Activated T-helper 17 cell treated with anti-CD3 and anti-CD28 coated beads, Interleukin-2, amount 50 U/mL, for 72 hours (primary cell): Measurements from ENCODE around the gene FNDC4. TPM values are rescaled to one million over a fixed set of nuclear protein-coding genes. Genes with fewer than 3 reads are reported as not detected.
"Not testable (repeated sequence)": the region's sequence is repeated elsewhere in the genome, so short reads cannot be mapped to it uniquely, and the experiment has no call there.

ENCODE experiments used
- ATAC-seq: fragments of 150-1000 bp; cut with Tn5 transposase; replicated peaks from 2 replicates; pipeline ENCODE4 v1.10.0; 2021; ENCODE audit warnings: mild to moderate bottlenecking, moderate library complexity
- H3K27ac Mint-ChIP-seq: one replicate; pipeline ENCODE4 v1.8.0; 2022; ENCODE audit warnings: mixed read lengths
- H3K27me3 Mint-ChIP-seq: one replicate; pipeline ENCODE4 v1.8.0; 2022; ENCODE audit warnings: mixed read lengths
- H3K36me3 Mint-ChIP-seq: one replicate; pipeline ENCODE4 v1.8.0; 2022; ENCODE audit warnings: low read depth, mild to moderate bottlenecking, mixed read lengths
- H3K4me1 Mint-ChIP-seq: one replicate; pipeline ENCODE4 v1.8.0; 2022; ENCODE audit warnings: mixed read lengths
- H3K4me3 Mint-ChIP-seq: one replicate; pipeline ENCODE4 v1.8.0; 2022; ENCODE audit warnings: mild to moderate bottlenecking, mixed read lengths
- H3K9me3 Mint-ChIP-seq: one replicate; pipeline ENCODE4 v1.8.0; 2022; ENCODE audit warnings: mixed read lengths
- total RNA-seq, 2 donors: library from RNA; stranded (reverse); gene quantifications; one replicate each; pipeline ENCODE4 v1.2.3, GENCODE V29; 2022

The FNDC4 gene, protein sequence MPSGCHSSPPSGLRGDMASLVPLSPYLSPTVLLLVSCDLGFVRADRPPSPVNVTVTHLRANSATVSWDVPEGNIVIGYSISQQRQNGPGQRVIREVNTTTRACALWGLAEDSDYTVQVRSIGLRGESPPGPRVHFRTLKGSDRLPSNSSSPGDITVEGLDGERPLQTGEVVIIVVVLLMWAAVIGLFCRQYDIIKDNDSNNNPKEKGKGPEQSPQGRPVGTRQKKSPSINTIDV
- under 1 TPM in 1 of 2 donors, not detected in 1; 0.21 TPM for total RNA-seq

DNA sequence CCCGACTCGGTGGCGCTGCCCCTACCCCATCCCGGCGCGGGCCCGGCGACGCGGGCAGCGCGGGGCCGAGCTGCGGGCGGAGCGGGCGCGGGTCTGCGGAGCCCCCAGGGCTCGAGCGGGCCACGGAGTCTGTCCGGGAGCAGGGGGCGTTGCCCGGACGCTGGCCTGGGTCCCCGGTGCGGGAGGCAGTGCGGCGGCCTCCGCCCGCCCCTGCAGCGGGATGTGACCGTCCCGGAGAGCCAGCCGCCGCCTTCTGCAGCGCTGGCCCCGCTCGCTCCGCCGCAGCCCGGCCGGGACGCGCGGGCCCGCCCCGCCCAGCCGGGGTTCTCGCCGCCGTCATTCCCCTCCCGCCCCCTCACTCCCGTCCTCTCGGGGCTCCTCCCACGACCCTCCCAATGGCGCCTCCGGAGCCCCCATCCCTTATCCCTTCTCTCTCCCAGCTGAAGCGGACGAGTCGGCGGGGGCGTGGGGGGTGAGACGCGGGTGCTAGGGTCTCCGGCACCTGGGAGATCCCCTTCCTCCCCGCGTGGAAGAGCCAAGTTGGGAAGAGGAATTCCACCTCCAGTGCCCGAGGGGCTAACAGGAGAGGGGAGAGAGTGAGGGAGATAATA, at the start of gene FNDC4:
Gene FNDC4, minus strand, starts transcription at position 257 of the 611 bp plus-strand sequence. CDS start 521 bp downstream, outside the sequence.
- Mint-ChIP-seq H3K4me3 (peak within 1 kb of the TSS; percentile 69), H3K27ac (no peak within 1 kb of the TSS), H3K9me3 (no peaks in the 10 kb centered on the region), H3K27me3 (peaks cover 39% of the 10 kb centered on the region), H3K36me3 (no peaks in the 10 kb centered on the region), H3K4me1 (peaks cover 2% of the 10 kb centered on the region)
- peak; percentile 65 for ATAC-seq

DNA sequence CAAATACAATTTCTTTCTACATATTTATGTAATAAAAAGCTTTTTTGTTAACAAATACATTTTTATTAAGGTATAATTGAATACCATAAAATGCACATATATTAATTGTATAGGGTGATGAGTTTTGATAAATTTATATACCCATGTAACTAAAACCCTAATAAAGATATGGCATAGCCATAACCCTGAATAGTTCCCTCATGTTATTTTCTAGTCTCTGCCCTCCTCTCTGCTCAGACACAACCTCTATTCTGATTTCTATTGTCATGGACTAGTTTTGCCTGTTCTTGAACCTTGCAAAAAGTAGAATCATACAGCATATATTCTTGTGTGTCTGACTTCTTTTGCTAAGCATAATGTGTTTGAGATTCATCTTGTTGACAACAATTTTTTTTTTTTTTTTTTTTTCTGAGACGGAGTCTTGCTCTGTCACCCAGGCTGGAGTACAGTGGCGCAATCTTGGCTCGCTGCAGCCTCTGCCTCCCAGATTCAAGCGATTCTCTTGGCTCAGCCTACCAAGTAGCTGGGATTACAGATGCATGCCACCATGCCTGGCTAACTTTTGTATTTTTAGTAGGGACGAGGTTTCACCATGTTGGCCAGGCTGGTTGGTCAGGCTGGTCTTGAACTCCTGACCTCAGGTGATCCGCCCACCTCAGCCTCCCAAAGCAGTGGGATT, 49.3 kb upstream of the FNDC4 start:
- Mint-ChIP-seq H3K4me1 (no peaks in the 10 kb centered on the region), H3K27me3 (no peaks in the 10 kb centered on the region), H3K4me3 (no peak overlapping the region), H3K9me3 (no peaks in the 10 kb centered on the region), H3K27ac (no peak overlapping the region), H3K36me3 (no peaks in the 10 kb centered on the region)
- ATAC-seq, result no peak

GRCh38 chr2:27539649-27540048, 44.6 kb upstream of the FNDC4 start:
- not testable (repeated sequence) for H3K36me3 Mint-ChIP-seq, H3K27me3 Mint-ChIP-seq, H3K9me3 Mint-ChIP-seq

DNA sequence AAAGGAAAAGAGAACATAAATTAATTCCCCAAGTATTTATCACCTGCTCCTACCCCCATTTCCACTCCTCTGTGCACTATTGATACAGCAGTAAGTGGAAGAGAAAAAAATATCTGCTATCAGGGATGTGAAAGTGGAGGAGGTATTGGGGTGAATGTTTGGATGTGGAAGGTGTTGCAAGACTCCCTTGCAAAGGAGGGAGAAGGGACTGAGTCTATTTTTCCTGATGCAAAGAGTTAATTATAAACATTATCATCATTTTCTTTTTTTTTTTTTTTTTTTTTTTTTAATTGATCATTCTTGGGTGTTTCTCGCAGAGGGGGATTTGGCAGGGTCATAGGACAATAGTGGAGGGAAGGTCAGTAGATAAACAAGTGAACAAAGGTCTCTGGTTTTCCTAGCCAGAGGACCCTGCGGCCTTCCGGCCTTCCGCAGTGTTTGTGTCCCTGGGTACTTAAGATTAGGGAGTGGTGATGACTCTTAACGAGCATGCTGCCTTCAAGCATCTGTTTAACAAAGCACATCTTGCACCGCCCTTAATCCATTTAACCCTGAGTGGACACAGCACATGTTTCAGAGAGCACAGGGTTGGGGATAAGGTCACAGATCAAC, 43.9 kb upstream of the FNDC4 start:
- not testable (repeated sequence) for H3K36me3 Mint-ChIP-seq, H3K27me3 Mint-ChIP-seq, H3K4me1 Mint-ChIP-seq, ATAC-seq, H3K27ac Mint-ChIP-seq, H3K9me3 Mint-ChIP-seq, H3K4me3 Mint-ChIP-seq

More at GRCh38 chr2:27539649-27540048, 44.6 kb upstream of the FNDC4 start:
- not testable (repeated sequence) for H3K27ac Mint-ChIP-seq, H3K4me1 Mint-ChIP-seq, ATAC-seq, H3K4me3 Mint-ChIP-seq

DNA sequence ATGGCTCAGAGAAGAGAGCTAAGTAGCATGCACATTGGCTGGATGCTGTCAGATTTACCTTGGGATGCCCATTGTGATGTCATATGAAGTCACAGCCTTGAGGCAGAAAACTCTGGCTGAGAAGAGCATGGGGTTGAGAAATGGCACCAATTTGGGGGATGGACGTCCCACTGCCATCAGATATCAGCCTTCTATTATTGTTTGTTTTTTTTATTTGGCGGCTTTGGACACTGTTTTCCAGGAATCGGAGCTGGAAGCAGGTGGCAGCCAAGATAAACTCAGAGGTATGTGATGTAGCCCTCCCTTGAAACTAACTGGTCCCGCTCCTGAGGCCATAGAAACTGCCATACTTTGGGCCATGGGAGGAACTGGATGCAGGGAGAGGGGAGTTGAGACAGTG, 42.3 kb upstream of the FNDC4 start:
- peaks cover 8% of the 10 kb centered on the region for H3K27me3 Mint-ChIP-seq
- ATAC-seq, result no peak
- no peaks in the 10 kb centered on the region for H3K4me1 Mint-ChIP-seq
- H3K27ac Mint-ChIP-seq, result no peak overlapping the region
- no peaks in the 10 kb centered on the region for H3K36me3 Mint-ChIP-seq
- no peak overlapping the region for H3K4me3 Mint-ChIP-seq
- H3K9me3 Mint-ChIP-seq, result no peaks in the 10 kb centered on the region

GRCh38 chr2:27531983-27532382, 37.0 kb upstream of the FNDC4 start:
- no peaks in the 10 kb centered on the region for H3K9me3 Mint-ChIP-seq
- H3K4me3 Mint-ChIP-seq, result no peak overlapping the region
- no peak overlapping the region for H3K27ac Mint-ChIP-seq
- H3K27me3 Mint-ChIP-seq, result peaks cover 8% of the 10 kb centered on the region
- no peak for ATAC-seq
- no peaks in the 10 kb centered on the region for H3K36me3 Mint-ChIP-seq
- no peaks in the 10 kb centered on the region for H3K4me1 Mint-ChIP-seq

GRCh38 chr2:27527182-27527581, 32.2 kb upstream of the FNDC4 start:
- Mint-ChIP-seq H3K4me3 (no peak overlapping the region), H3K4me1 (no peaks in the 10 kb centered on the region), H3K36me3 (no peaks in the 10 kb centered on the region), H3K27me3 (peaks cover 15% of the 10 kb centered on the region), H3K27ac (no peak overlapping the region), H3K9me3 (no peaks in the 10 kb centered on the region)
- ATAC-seq, result peak; percentile 24

GRCh38 chr2:27522400-27522945, 27.5 kb upstream of the FNDC4 start:
- H3K36me3 Mint-ChIP-seq, result no peaks in the 10 kb centered on the region
- H3K9me3 Mint-ChIP-seq, result no peaks in the 10 kb centered on the region
- H3K27ac Mint-ChIP-seq, result no peak overlapping the region
- H3K4me3 Mint-ChIP-seq, result no peak overlapping the region
- H3K4me1 Mint-ChIP-seq, result no peaks in the 10 kb centered on the region
- ATAC-seq, result no peak
- peaks cover 21% of the 10 kb centered on the region for H3K27me3 Mint-ChIP-seq

GRCh38 chr2:27520316-27520715, 25.3 kb upstream of the FNDC4 start:
- H3K27ac Mint-ChIP-seq, result no peak overlapping the region
- H3K36me3 Mint-ChIP-seq, result no peaks in the 10 kb centered on the region
- H3K9me3 Mint-ChIP-seq, result no peaks in the 10 kb centered on the region
- no peak overlapping the region for H3K4me3 Mint-ChIP-seq
- no peaks in the 10 kb centered on the region for H3K4me1 Mint-ChIP-seq
- peaks cover 19% of the 10 kb centered on the region for H3K27me3 Mint-ChIP-seq
- no peak for ATAC-seq

DNA sequence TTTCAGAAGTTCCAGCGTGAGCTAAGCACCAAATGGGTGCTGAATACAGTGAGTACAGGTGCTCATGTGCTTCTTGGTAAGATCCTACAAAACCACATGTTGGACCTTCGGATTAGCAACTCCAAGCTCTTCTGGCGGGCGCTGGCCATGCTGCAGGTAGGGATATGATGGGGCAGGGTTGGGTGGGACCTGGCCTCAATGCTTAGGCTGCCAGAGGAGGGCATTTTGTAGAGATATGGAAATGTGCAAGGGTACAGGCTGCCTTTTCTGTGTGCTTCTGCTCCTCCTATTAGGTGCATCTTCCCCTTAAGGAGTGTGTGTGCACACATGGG, 23.7 kb upstream of the FNDC4 start:
- Mint-ChIP-seq H3K27me3 (peaks cover 20% of the 10 kb centered on the region), H3K9me3 (no peaks in the 10 kb centered on the region), H3K27ac (no peak overlapping the region), H3K4me1 (no peaks in the 10 kb centered on the region), H3K4me3 (no peak overlapping the region), H3K36me3 (no peaks in the 10 kb centered on the region)
- no peak for ATAC-seq

- Mint-ChIP-seq H3K27ac (no peak overlapping the region), H3K4me1 (no peaks in the 10 kb centered on the region), H3K9me3 (no peaks in the 10 kb centered on the region), H3K36me3 (no peaks in the 10 kb centered on the region), H3K27me3 (peaks cover 20% of the 10 kb centered on the region), H3K4me3 (no peak overlapping the region)
- ATAC-seq, result no peak
Measured at GRCh38 chr2:27518113-27518781, 23.2 kb upstream of the FNDC4 start.

- Mint-ChIP-seq H3K4me3 (no peak overlapping the region), H3K27ac (no peak overlapping the region), H3K36me3 (no peaks in the 10 kb centered on the region), H3K4me1 (no peaks in the 10 kb centered on the region), H3K9me3 (no peaks in the 10 kb centered on the region), H3K27me3 (peaks cover 11% of the 10 kb centered on the region)
- ATAC-seq, result no peak
Measured at GRCh38 chr2:27509326-27509725, 14.3 kb upstream of the FNDC4 start.

GRCh38 chr2:27507293-27507692, 12.3 kb upstream of the FNDC4 start:
- Mint-ChIP-seq H3K27ac (no peak overlapping the region), H3K4me1 (no peaks in the 10 kb centered on the region)
- no peak for ATAC-seq

DNA sequence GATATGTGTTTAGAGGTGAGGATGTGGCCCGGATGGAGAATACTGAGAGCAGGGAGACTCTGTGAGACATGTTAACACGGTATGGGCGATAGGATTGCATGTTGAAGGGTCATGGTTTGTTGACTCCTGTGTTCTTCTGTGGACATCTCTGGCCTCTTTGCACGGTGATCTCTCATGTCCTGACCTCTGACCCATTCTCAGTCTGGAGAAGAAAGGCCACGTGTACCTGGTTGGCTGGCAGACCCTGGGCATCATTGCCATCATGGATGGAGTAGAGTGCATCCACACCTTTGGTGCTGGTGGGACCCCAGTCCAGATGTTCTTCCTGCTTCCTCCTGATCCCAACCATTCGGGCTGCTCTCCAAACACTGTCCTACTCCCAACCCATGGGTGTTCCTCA, 11.6 kb upstream of the FNDC4 start:
- ATAC-seq, result no peak
- no peak overlapping the region for H3K27ac Mint-ChIP-seq
- no peaks in the 10 kb centered on the region for H3K27me3 Mint-ChIP-seq
- no peaks in the 10 kb centered on the region for H3K36me3 Mint-ChIP-seq
- H3K4me3 Mint-ChIP-seq, result no peak overlapping the region
- no peaks in the 10 kb centered on the region for H3K9me3 Mint-ChIP-seq
- H3K4me1 Mint-ChIP-seq, result no peaks in the 10 kb centered on the region

More at GRCh38 chr2:27507293-27507692, 12.3 kb upstream of the FNDC4 start:
- Mint-ChIP-seq H3K36me3 (no peaks in the 10 kb centered on the region), H3K9me3 (no peaks in the 10 kb centered on the region), H3K27me3 (no peaks in the 10 kb centered on the region), H3K4me3 (no peak overlapping the region)
